C4-2B (cell line): ENCODE measurements around the gene HOMEZ.
A peak's percentile ranks its signal among the peaks of the same experiment; 100 is the strongest.
"Not testable (repeated sequence)": the region's sequence is repeated elsewhere in the genome, so short reads cannot be mapped to it uniquely, and the experiment has no call there.

ENCODE experiments used
- H3K27ac ChIP-seq: fragments of 450-650 bp; 2 replicates; pipeline ENCODE4 v1.5.1; 2017
- ZFX ChIP-seq: fragments of 450-650 bp; IDR thresholded peaks from 2 replicates; pipeline ENCODE4 v1.6.1; 2017
- TF ChIP-seq, protein P1 (sequence below): fragments of 450-650 bp; conservative IDR thresholded peaks from 2 replicates; pipeline ENCODE4 v1.5.1; 2017; ENCODE audit warnings: mild to moderate bottlenecking

Gene HOMEZ

DNA sequence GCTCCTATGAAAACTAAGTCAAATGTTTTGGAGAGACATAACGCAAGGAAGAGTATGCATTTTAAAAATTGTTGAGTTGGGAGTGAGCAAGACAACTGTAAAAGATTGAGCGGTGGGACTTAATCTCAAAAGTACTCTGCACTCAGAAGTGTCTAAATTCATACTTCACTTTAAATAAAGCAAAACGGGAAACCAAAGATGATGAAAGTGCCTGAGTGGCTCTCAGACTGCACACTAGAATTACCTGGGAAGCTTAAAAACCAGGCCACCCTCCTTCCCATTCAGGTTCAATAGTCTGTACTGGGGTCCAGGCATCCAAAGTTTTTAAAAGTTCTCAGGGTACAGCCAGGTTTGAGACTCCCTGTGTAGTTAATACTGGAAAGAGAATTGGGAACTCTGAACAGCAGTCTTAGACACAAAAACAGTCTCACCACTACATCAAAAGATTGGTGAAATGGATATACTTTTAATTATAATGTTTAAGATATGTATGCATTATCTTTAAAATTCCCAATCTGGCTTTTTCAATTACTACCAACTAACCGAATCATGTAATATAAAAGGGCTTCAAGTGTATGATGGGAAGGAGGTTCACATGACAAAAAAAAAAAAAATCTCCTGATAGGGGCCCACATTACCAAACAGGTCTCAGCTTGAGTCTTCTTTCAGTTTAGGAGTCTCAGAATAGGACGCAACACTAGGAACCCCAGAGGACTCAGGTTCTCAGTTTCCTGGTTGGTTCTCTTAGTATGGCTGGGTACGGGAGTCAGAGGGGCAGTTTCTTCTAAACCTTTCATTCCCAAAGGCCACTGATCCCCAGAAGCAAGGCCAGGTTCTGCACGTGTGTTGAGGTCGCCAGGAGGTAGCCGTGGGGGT, 1.0 kb downstream of the HOMEZ start:
- no peak for TF ChIP-seq ZFX
- TF ChIP-seq, protein P1, sequence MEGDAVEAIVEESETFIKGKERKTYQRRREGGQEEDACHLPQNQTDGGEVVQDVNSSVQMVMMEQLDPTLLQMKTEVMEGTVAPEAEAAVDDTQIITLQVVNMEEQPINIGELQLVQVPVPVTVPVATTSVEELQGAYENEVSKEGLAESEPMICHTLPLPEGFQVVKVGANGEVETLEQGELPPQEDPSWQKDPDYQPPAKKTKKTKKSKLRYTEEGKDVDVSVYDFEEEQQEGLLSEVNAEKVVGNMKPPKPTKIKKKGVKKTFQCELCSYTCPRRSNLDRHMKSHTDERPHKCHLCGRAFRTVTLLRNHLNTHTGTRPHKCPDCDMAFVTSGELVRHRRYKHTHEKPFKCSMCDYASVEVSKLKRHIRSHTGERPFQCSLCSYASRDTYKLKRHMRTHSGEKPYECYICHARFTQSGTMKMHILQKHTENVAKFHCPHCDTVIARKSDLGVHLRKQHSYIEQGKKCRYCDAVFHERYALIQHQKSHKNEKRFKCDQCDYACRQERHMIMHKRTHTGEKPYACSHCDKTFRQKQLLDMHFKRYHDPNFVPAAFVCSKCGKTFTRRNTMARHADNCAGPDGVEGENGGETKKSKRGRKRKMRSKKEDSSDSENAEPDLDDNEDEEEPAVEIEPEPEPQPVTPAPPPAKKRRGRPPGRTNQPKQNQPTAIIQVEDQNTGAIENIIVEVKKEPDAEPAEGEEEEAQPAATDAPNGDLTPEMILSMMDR: no peak
- peak overlapping the region; percentile 90 for H3K27ac ChIP-seq

DNA sequence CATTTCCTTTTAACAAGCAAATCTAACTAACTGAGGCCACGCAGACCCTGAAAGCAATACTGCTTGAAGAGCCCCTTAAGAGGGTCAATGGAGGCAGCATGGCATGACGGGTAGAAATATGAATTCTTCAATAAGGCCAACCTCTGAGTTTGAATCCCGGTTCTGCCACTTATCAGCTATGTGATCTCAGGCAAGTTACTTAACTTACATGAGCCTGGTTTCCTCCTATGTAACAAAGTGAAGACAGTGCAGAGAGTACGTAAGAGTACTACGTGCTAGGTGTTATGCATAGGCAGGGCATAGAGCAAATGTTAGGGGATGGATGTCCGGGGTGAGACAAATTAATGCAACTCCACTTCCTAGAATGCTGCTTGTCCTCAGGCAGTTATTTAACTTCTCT, 4.7 kb downstream of the HOMEZ start:
- no peak overlapping the region for H3K27ac ChIP-seq
- TF ChIP-seq, protein P1: no peak
- no peak for TF ChIP-seq ZFX

DNA sequence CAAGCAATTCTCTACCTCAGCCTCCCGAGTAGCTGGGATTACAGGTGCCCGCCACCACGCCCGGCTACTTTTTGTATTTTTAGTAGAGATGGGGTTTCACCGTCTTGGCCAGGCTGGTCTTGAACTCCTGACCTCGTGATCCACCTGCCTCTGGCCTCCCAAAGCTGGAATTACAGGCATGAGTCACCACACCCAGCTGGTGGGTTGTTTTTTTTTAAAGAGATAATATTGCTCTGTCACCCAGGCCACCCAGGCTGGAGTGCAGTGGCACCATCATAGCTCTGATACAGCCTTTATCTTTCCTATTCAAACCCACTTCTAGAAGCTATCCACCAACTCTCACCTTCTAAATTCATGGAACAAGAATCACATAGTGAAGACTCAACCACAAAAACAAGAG, 8.0 kb downstream of the HOMEZ start:
- not testable (repeated sequence) for H3K27ac ChIP-seq

DNA sequence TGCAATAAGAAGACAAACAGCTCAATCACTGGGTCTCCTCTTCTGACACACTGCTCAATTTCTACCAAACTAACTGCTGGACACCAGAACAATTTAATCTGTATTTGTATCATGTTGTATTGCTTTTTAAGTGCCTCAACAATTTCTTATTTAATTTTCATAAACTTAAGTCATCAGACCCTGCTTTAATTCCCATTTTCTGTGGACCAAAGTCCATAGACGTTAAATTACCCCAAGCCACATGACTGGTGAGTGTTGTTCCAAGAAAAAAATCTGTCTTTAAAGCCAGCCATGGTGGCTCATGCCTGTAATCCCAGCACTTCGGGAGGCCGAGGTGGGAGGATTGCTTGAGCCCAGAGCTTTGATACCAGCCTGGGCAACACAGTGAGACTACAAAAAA, 8.7 kb downstream of the HOMEZ start:
- TF ChIP-seq ZFX: no peak
- TF ChIP-seq, protein P1: no peak
- no peak overlapping the region for H3K27ac ChIP-seq

DNA sequence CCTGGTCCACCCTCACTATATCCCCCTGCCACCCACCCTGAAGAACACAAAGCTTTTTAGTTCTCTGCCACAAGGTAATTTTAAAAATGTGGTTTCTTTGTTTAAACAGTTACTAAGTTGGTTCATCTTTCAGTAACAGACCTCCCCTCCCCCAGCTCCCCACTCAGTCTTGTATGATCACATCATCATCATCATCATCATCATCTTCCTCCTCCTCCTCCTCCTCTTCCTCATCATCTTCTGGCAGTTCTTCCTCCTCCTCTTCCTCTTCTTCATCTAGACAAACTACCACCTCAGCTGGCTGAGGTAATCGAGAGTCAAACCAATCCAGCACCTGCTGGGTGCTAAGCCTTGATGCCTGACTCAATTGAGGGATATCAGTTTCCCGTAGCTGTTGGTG, 10.5 kb downstream of the HOMEZ start:
- no peak overlapping the region for H3K27ac ChIP-seq
- TF ChIP-seq, protein P1: no peak
- no peak for TF ChIP-seq ZFX

DNA sequence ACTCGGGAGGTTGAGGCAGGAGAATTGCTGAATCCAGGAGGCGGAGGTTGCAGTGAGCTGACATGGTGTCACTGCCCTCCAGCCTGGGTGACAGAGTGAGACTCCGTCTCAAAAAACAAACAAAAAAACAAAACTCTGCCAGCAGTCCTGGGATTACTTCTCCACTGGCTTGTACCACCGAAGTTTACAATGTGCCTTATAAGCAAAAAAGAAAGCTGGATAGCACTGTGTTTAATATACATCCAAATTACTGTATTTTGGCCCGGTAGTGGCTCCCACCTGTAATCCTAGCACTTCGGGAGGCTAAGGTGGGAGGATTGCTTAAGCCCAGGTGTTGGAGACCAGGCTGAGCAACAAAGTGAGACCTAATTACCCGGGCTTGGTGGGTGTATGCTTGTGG, 16.7 kb downstream of the HOMEZ start:
- TF ChIP-seq ZFX: no peak
- TF ChIP-seq, protein P1: no peak
- no peak overlapping the region for H3K27ac ChIP-seq

DNA sequence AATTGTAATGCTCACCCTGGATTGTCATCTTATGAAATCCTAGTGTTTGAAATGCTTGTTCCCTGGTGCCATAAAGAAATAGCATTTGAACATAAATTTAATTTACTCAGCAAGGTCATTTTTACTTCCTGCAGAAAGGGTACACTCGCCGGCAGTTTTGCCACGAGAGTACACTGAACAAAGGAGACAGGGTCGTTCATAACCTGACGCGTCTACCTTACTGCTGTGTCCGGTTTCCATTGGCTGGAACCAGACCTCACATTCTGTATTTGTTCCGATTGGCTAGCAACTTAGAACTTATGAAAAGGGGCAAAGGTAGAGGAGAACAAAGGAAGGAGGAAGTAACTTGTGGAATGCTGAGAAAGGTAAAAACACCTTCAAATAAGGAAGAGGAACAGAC, 25.1 kb downstream of the HOMEZ start:
- not testable (repeated sequence) for H3K27ac ChIP-seq

DNA sequence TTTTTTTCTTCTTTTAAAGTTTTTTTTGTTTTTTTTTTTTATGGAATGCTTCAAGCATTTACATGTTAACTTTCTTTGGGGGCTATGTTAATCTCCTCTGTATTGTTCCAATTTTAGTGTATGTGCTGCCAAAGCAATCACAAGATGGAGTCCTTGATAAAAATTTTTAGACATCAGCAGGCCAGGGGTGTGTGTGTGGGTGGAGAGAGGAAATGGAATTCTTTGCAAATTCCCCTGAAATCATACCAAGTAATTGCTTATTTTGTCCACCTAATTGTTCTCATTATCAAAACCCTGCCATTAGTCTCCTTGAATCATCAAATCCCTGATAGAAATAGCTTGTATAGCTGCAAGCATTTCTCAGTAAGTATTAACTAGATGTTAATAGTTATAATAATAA, 26.5 kb downstream of the HOMEZ start:
- TF ChIP-seq ZFX: no peak
- TF ChIP-seq, protein P1: no peak

More for the DNA sequence above, 26.5 kb downstream of the HOMEZ start:
- no peak overlapping the region for H3K27ac ChIP-seq
